Vagina (tissue), 2 donors: ENCODE results near the gene ANAPC15.

ENCODE experiments used
- POLR2A ChIP-seq, 2 donors: fragments of 450-650 bp; IDR thresholded peaks; one replicate each; pipeline ENCODE4 v1.6.1; 2017; ENCODE audit warnings: antibody characterized with exemption in 2 of 2, mild to moderate bottlenecking in 2 of 2, moderate library complexity in 2 of 2
- TF ChIP-seq, protein P1 (sequence below), 3 experiments: fragments of 450-650 bp in 2 of 3; fragments of 200-600 bp in 1 of 3; sonication (generic) in 1 of 3; IDR thresholded peaks; one replicate each; pipeline ENCODE4 v1.5.1; 2017 to 2019; ENCODE audit warnings: antibody characterized with exemption in 3 of 3, mild to moderate bottlenecking in 2 of 3, moderate library complexity in 2 of 3

DNA sequence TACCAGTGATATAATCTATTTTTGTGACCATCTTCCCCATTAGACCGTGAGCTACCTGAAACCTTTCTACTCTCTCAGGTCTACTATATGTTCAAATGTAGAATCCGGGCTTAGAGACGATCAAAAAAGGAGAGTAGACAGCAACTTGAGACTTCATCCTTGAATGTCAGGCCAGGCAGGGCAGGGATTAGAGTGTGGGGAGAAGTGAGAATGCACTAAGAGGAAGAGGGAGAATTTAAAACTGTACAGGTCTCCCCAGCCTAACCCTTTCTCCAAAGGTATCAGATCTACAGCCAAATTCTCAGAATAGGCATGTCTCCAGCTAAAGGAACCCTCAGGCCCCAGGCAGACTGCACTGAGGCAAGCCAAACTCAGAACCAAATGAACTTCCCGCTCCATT is 10.3 kb downstream of the ANAPC15 start:
- TF ChIP-seq, protein P1, sequence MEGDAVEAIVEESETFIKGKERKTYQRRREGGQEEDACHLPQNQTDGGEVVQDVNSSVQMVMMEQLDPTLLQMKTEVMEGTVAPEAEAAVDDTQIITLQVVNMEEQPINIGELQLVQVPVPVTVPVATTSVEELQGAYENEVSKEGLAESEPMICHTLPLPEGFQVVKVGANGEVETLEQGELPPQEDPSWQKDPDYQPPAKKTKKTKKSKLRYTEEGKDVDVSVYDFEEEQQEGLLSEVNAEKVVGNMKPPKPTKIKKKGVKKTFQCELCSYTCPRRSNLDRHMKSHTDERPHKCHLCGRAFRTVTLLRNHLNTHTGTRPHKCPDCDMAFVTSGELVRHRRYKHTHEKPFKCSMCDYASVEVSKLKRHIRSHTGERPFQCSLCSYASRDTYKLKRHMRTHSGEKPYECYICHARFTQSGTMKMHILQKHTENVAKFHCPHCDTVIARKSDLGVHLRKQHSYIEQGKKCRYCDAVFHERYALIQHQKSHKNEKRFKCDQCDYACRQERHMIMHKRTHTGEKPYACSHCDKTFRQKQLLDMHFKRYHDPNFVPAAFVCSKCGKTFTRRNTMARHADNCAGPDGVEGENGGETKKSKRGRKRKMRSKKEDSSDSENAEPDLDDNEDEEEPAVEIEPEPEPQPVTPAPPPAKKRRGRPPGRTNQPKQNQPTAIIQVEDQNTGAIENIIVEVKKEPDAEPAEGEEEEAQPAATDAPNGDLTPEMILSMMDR (IDR thresholded peaks at IDR 0.05) = no peak
- no peak for TF ChIP-seq POLR2A (IDR thresholded peaks at IDR 0.05)
